Esophagus squamous epithelium (tissue), 5 donors: ENCODE results near the gene FNDC3B. TPM values are rescaled to one million over a fixed set of nuclear protein-coding genes. Genes with fewer than 3 reads are reported as not detected.

Experiments
- DNase-seq: peaks from one replicate; lab custom pipeline; 2025; lab: John Stamatoyannopoulos, UW
- H3K27ac ChIP-seq, 4 donors: fragments of 200-600 bp; sonication (generic); one replicate each; pipeline ENCODE4 v1.5.1; 2016 to 2019; ENCODE audit warnings: mild to moderate bottlenecking in 1 of 4
- H3K27me3 ChIP-seq, 4 donors: fragments of 200-600 bp; sonication (generic); 1 replicate in 3 of 4; 2 replicates in 1 of 4; pipeline versions ENCODE4 v1.5.1 to v1.6.0; 2017 to 2021; ENCODE audit warnings: antibody characterized with exemption in 1 of 4
- H3K36me3 ChIP-seq, 3 donors: fragments of 200-600 bp; sonication (generic); one replicate each; pipeline ENCODE4 v1.5.1; 2016 to 2019
- H3K4me1 ChIP-seq, 3 donors: fragments of 200-600 bp; sonication (generic); one replicate each; pipeline ENCODE4 v1.5.1; 2017 to 2019
- H3K4me3 ChIP-seq, 4 donors: fragments of 200-600 bp; sonication (generic); 1 replicate in 3 of 4; 2 replicates in 1 of 4; pipeline ENCODE4 v1.5.1; 2016 to 2019; ENCODE audit warnings: mild to moderate bottlenecking in 2 of 4, moderate library complexity in 1 of 4
- H3K9me3 ChIP-seq, 3 donors: fragments of 200-600 bp; sonication (generic); one replicate each; pipeline ENCODE4 v1.5.1; 2016 to 2019
- CTCF ChIP-seq, 6 experiments: fragments of 450-650 bp in 4 of 6; fragments of 200-600 bp in 2 of 6; sonication (generic) in 2 of 6; IDR thresholded peaks; one replicate each; pipeline ENCODE4 v1.5.1; 2016 to 2019; ENCODE audit warnings: antibody characterized with exemption in 6 of 6, mild to moderate bottlenecking in 4 of 6, moderate library complexity in 4 of 6
- POLR2A ChIP-seq, 4 donors: fragments of 450-650 bp; IDR thresholded peaks; one replicate each; pipeline ENCODE4 v1.6.1; 2017; ENCODE audit warnings: antibody characterized with exemption in 4 of 4, mild to moderate bottlenecking in 4 of 4, moderate library complexity in 3 of 4
- WGBS, 2 donors: methylation state at CpG; one replicate each; pipeline ENCODE4 v1.1.5; 2018; 5-methylcytosine and 5-hydroxymethylcytosine counted together
- intact Hi-C: fragments of 100-400 bp; cut with DNase I; formaldehyde crosslinking; loops from one replicate; pipeline ENCODE4 v1.15.0; 2022
- total RNA-seq, 4 donors: library from RNA; depleted of rRNA; stranded (reverse); fragments of >200 nt; gene quantifications; one replicate each; pipeline ENCODE4 v1.1.0, GENCODE V29; 2016
- donor health status: DM: yes; HTN: yes; CAD: no.

FNDC3B gene
- total RNA-seq, 4 donors from 2014 or later: 7.7 to 44.3 (median 20.4) TPM

- Histone ChIP-seq H3K27ac (no peak overlapping the region), H3K9me3 (no peaks in the 10 kb centered on the region), H3K27me3 (no peaks in the 10 kb centered on the region), H3K4me3 (no peak overlapping the region), H3K4me1 (peaks cover 0 to 19% (median 13%) of the 10 kb centered on the region in 3 donors), H3K36me3 (no peaks in the 10 kb centered on the region)
- DNase-seq: no peak
- TF ChIP-seq CTCF (IDR thresholded peaks at IDR 0.05) (no peak), POLR2A (IDR thresholded peaks at IDR 0.05) (no peak)
- WGBS, 2 donors: 63 to 74% methylated on average over 6 of the region's 6 CpGs
- intact Hi-C loops: no loop called here
These were observed 82.6 kb downstream of the FNDC3B start for GRCh38 chr3:172121981-172122380.

GRCh38 chr3:172124271-172124670 lies 84.9 kb downstream of the FNDC3B start:
- intact Hi-C loops: no loop called here
- no peak for DNase-seq
- Histone ChIP-seq H3K36me3 (no peaks in the 10 kb centered on the region), H3K9me3 (no peaks in the 10 kb centered on the region), H3K27ac (peak overlapping the region in 2 of 4 donors; percentile 54 to 76), H3K4me3 (no peak overlapping the region), H3K4me1 (peaks cover 2 to 42% (median 27%) of the 10 kb centered on the region in 3 donors), H3K27me3 (no peaks in the 10 kb centered on the region)
- TF ChIP-seq POLR2A (IDR thresholded peaks at IDR 0.05) (no peak), CTCF (IDR thresholded peaks at IDR 0.05) (no peak)
- 80 to 100% methylated on average over 1 to 2 of the region's 5 CpGs for WGBS, 2 donors

- intact Hi-C loops: no loop called here
- 87 to 94% methylated on average over 5 to 6 of the region's 6 CpGs for WGBS, 2 donors
- peaks cover 3 to 50% (median 30%) of the 10 kb centered on the region in 3 donors for H3K4me1 ChIP-seq
- peak overlapping the region in 3 of 4 donors; percentile 54 to 76 (median 72) for H3K27ac ChIP-seq
- H3K9me3 ChIP-seq: no peaks in the 10 kb centered on the region
- no peaks in the 10 kb centered on the region for H3K27me3 ChIP-seq
- no peaks in the 10 kb centered on the region for H3K36me3 ChIP-seq
- no peak for DNase-seq
- H3K4me3 ChIP-seq: no peak overlapping the region
- TF ChIP-seq POLR2A (IDR thresholded peaks at IDR 0.05) (no peak), CTCF (IDR thresholded peaks at IDR 0.05) (no peak)
These were observed 85.7 kb downstream of the FNDC3B start for GRCh38 chr3:172125053-172125452.

GRCh38 chr3:172125963-172126457 lies 86.6 kb downstream of the FNDC3B start:
- peak overlapping the region in 3 of 4 donors; percentile 54 to 76 (median 72) for H3K27ac ChIP-seq
- no peak for DNase-seq
- no peak overlapping the region for H3K4me3 ChIP-seq
- intact Hi-C loops: no loop called here
- no peaks in the 10 kb centered on the region for H3K9me3 ChIP-seq
- WGBS, 2 donors: 34 to 59% methylated on average over 6 of the region's 6 CpGs
- H3K4me1 ChIP-seq: peaks cover 3 to 59% (median 39%) of the 10 kb centered on the region in 3 donors
- H3K27me3 ChIP-seq: no peaks in the 10 kb centered on the region
- TF ChIP-seq POLR2A (IDR thresholded peaks at IDR 0.05) (no peak), CTCF (IDR thresholded peaks at IDR 0.05) (no peak)
- H3K36me3 ChIP-seq: no peaks in the 10 kb centered on the region

GRCh38 chr3:172126741-172127140 lies 87.4 kb downstream of the FNDC3B start:
- Histone ChIP-seq H3K27me3 (no peaks in the 10 kb centered on the region), H3K9me3 (no peaks in the 10 kb centered on the region), H3K4me1 (peaks cover 3 to 59% (median 39%) of the 10 kb centered on the region in 3 donors), H3K27ac (peak overlapping the region; percentile 39 to 76 (median 63)), H3K36me3 (no peaks in the 10 kb centered on the region), H3K4me3 (no peak overlapping the region)
- TF ChIP-seq POLR2A (IDR thresholded peaks at IDR 0.05) (no peak), CTCF (IDR thresholded peaks at IDR 0.05) (no peak)
- 54 to 76% methylated on average over 3 of the region's 3 CpGs for WGBS, 2 donors
- intact Hi-C loops: no loop called here
- DNase-seq: no peak
